Activated CD4-positive, alpha-beta memory T cell treated with anti-CD3 and anti-CD28 coated beads, Interleukin-2, amount 10 ng/mL, durations not matched to agents 7 days and 5 days (primary cell): ENCODE data around the gene RBM39. TPM values are rescaled to one million over a fixed set of nuclear protein-coding genes. Genes with fewer than 3 reads are reported as not detected.

Experiments used
- CTCF ChIA-PET: fragments of 350-600 bp; sonication (Branson Sonifier 250); formaldehyde crosslinking; loops from one replicate; lab custom pipeline; 2021; ENCODE audit warnings: antibody characterized with exemption, inconsistent platforms; lab: Charles Lee
- POLR2A ChIA-PET: fragments of 350-600 bp; sonication (Branson Sonifier 250); formaldehyde crosslinking; loops from one replicate; lab custom pipeline; 2021; ENCODE audit warnings: antibody characterized with exemption; lab: Charles Lee
- DNase-seq: peaks from one replicate; pipeline ENCODE4 v3.0.0-alpha.2; 2020
- H3K27ac Mint-ChIP-seq: one replicate; pipeline ENCODE4 v1.8.0; 2021; ENCODE audit warnings: mild to moderate bottlenecking, mixed read lengths
- H3K27me3 Mint-ChIP-seq: one replicate; pipeline ENCODE4 v1.8.0; 2021; ENCODE audit warnings: mixed read lengths
- H3K36me3 Mint-ChIP-seq: one replicate; pipeline ENCODE4 v1.8.0; 2021; ENCODE audit warnings: low read depth, mixed read lengths
- H3K4me1 Mint-ChIP-seq: one replicate; pipeline ENCODE4 v1.8.0; 2021; ENCODE audit warnings: mixed read lengths
- H3K4me3 Mint-ChIP-seq: one replicate; pipeline ENCODE4 v1.8.0; 2021; ENCODE audit warnings: mild to moderate bottlenecking, mixed read lengths
- H3K9me3 Mint-ChIP-seq: one replicate; pipeline ENCODE4 v1.8.0; 2021; ENCODE audit warnings: mixed read lengths
- total RNA-seq, 2 experiments: library from RNA; stranded (reverse); gene quantifications; one replicate each; pipeline ENCODE4 v1.2.3, GENCODE V29; 2021

The RBM39 gene
- total RNA-seq, 2 experiments from 2014 or later, result 318 to 331 TPM

DNA sequence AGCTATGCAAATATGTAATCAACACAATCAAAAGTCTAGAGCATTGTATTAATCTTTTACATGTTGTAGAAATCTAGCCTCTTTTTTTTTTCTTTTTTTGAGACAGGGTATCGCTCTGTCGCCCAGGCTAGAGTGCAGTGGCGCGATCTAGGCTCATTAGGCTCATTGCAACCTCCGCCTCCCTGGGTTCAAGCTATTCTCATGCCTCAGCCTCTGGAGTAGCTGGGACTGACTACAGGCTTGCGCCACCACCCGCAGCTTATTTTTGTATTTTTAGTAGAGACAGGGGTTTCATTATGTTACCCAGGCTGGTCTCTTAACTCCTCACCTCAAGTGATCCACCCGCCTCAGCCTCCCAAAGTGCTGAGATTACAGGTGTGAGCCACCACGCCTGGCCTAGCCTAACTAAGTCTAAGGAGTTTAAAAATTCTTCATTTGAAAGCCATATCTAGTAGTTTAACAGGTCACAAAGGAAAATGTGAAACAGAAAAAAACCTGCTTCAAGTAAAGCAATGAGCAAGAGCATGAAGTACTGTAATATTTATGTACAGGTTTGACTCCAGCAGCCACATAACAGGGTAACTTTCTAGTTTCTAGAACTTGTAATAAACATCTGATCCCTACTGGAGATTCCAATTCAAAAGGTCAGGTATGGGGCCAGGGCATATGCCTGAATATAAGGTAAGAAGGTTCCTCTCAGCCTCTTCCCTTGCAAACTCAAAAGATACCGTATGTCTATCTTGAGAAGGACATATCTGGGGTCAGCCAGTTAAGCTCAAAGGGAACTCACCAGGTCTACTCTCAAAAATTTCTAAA lies 81.7 kb downstream of the RBM39 start:
- POLR2A ChIA-PET, result interaction anchor here (0.6 to 10.3 kb wide), 10 partner anchors 9 to 294 kb away, joined by 3 to 198 read pairs (median 3); partner anchors contain the start of genes NFS1, RBM39, ROMO1 and SCAND1
- CTCF ChIA-PET, result interaction anchor here (0.6 kb wide), 2 partner anchors 65 to 96 kb away, joined by 3 read pairs; no protein-coding TSS in a partner anchor

GRCh38 chr20:35657271-35657670 lies 84.8 kb downstream of the RBM39 start:
- no peaks in the 10 kb centered on the region for H3K27me3 Mint-ChIP-seq
- peak overlapping the region; percentile 17 for H3K27ac Mint-ChIP-seq
- ChIA-PET POLR2A (interaction anchor here (10.3 kb wide), 1 partner anchor 40 kb away, joined by 198 read pairs; the partner anchor contains the start of gene SPAG4), CTCF (interaction anchor here (1.7 kb wide), 1 partner anchor 8 kb away, joined by 3 read pairs; no protein-coding TSS in a partner anchor)
- H3K36me3 Mint-ChIP-seq, result peaks cover 34% of the 10 kb centered on the region
- H3K9me3 Mint-ChIP-seq, result no peaks in the 10 kb centered on the region
- DNase-seq, result no peak
- H3K4me3 Mint-ChIP-seq, result no peak overlapping the region
- H3K4me1 Mint-ChIP-seq, result peaks cover 49% of the 10 kb centered on the region

More for the DNA sequence above, 81.7 kb downstream of the RBM39 start:
- no peaks in the 10 kb centered on the region for H3K27me3 Mint-ChIP-seq
- no peak for DNase-seq
- peaks cover 52% of the 10 kb centered on the region for H3K36me3 Mint-ChIP-seq
- H3K9me3 Mint-ChIP-seq, result no peaks in the 10 kb centered on the region
- peaks cover 68% of the 10 kb centered on the region for H3K4me1 Mint-ChIP-seq
- H3K4me3 Mint-ChIP-seq, result peak overlapping the region; percentile 95
- peak overlapping the region; percentile 98 for H3K27ac Mint-ChIP-seq

- ChIA-PET CTCF (no interaction called here), POLR2A (interaction anchor here (1.8 to 4.1 kb wide), 2 partner anchors 9 to 36 kb away, joined by 4 to 21 read pairs; partner anchors contain the start of genes CPNE1 and RBM12)
- H3K4me1 Mint-ChIP-seq, result peaks cover 42% of the 10 kb centered on the region
- no peaks in the 10 kb centered on the region for H3K9me3 Mint-ChIP-seq
- no peak overlapping the region for H3K4me3 Mint-ChIP-seq
- peaks cover 40% of the 10 kb centered on the region for H3K36me3 Mint-ChIP-seq
- no peak overlapping the region for H3K27ac Mint-ChIP-seq
- H3K27me3 Mint-ChIP-seq, result no peaks in the 10 kb centered on the region
- DNase-seq, result no peak
These were observed 87.6 kb downstream of the RBM39 start for GRCh38 chr20:35654415-35654814.

GRCh38 chr20:35653893-35654292 lies 88.2 kb downstream of the RBM39 start:
- Mint-ChIP-seq H3K27ac (no peak overlapping the region), H3K9me3 (no peaks in the 10 kb centered on the region), H3K27me3 (no peaks in the 10 kb centered on the region), H3K4me3 (no peak overlapping the region), H3K4me1 (peaks cover 37% of the 10 kb centered on the region), H3K36me3 (peaks cover 41% of the 10 kb centered on the region)
- POLR2A ChIA-PET, result interaction anchor here (1.8 to 4.1 kb wide), 2 partner anchors 10 to 35 kb away, joined by 4 to 21 read pairs; partner anchors contain the start of genes CPNE1 and RBM12
- DNase-seq, result no peak
- CTCF ChIA-PET, result interaction anchor here (0.5 kb wide), 1 partner anchor 22 kb away, joined by 3 read pairs; no protein-coding TSS in a partner anchor

Other genes with a start within 250 kb of the RBM39 start
- gene C20orf173, start 212.6 kb downstream of the RBM39 start, total RNA-seq, result not detected
- gene ERGIC3, start 200.2 kb downstream of the RBM39 start, total RNA-seq, result 100 to 1,000 TPM; 126 TPM
- 1 to 10 TPM; 6.5 to 6.9 TPM for gene SPAG4, start 126.4 kb downstream of the RBM39 start, total RNA-seq
- gene CPNE1, start 77.4 kb downstream of the RBM39 start, total RNA-seq, result 100 to 1,000 TPM; 239 to 243 TPM
- gene RBM12, start 77.4 kb downstream of the RBM39 start, total RNA-seq, result 100 to 1,000 TPM; 115 to 116 TPM
- gene NFS1, start 42.9 kb downstream of the RBM39 start, total RNA-seq, result 10 to 100 TPM; 28.3 to 30.8 TPM
- 100 to 1,000 TPM in 1 of 2 experiments, 10 to 100 TPM in 1; 98.4 to 114 TPM for gene ROMO1, start 42.9 kb downstream of the RBM39 start, total RNA-seq
- gene PHF20, start 29.8 kb upstream of the RBM39 start, total RNA-seq, result 10 to 100 TPM; 42.7 to 48.3 TPM
- gene SCAND1, start 212.2 kb upstream of the RBM39 start, total RNA-seq, result 10 to 100 TPM; 65.5 to 70.0 TPM
- gene CNBD2, start 226.3 kb upstream of the RBM39 start, total RNA-seq, result 1 to 10 TPM; 4.6 to 5.4 TPM